IMR-90 (cell line): ENCODE data around the gene CPEB3. TPM values are rescaled to one million over a fixed set of nuclear protein-coding genes. Genes with fewer than 3 reads are reported as not detected.

Experiments
- ATAC-seq: fragments of 200-7000 bp; cut with Tn5 transposase; 2 replicates; pipeline ENCODE4 v1.9.1; 2020; ENCODE audit warnings: low read depth, mild to moderate bottlenecking, moderate library complexity
- BruUV-seq: library from RNA; stranded (reverse); fragments of 400-500 nt; replicated peaks from 2 replicates; lab custom pipeline; 2021; lab: Mats Ljungman, UMichigan
- CTCF ChIA-PET: fragments of 300-600 bp; formaldehyde crosslinking; extraction: SDS; loops from one replicate; lab custom pipeline; 2021; ENCODE audit warnings: antibody characterized with exemption; lab: Yijun Ruan, JAX
- POLR2A ChIA-PET: fragments of 300-600 bp; sonication (Branson Sonifier 250); formaldehyde crosslinking; loops from one replicate; lab custom pipeline; 2022; ENCODE audit warnings: antibody characterized with exemption; ENCODE audit not compliant: unreplicated experiment; lab: Charles Lee
- DNase-seq: peaks from one replicate; pipeline ENCODE4 v3.0.0; 2013
- H2AFZ ChIP-seq: replicated peaks from 2 replicates; pipeline ENCODE3; 2013; ENCODE audit warnings: low read length, mild to moderate bottlenecking; ENCODE audit not compliant: poor library complexity
- H2AK5ac ChIP-seq: 2 replicates; pipeline ENCODE4 v1.6.1; 2013; ENCODE audit warnings: low read depth, low read length, inconsistent platforms
- H2AK9ac ChIP-seq: replicated peaks from 2 replicates; pipeline ENCODE3; 2013; ENCODE audit warnings: mild to moderate bottlenecking, low read depth, low read length, moderate library complexity; ENCODE audit not compliant: poor library complexity
- H2BK120ac ChIP-seq: 2 replicates; pipeline ENCODE4 v1.6.1; 2013; ENCODE audit warnings: low read depth, low read length, inconsistent platforms
- H2BK15ac ChIP-seq: 3 replicates; pipeline ENCODE4 v1.6.1; 2013; ENCODE audit warnings: low read depth, low read length, inconsistent platforms
- H2BK20ac ChIP-seq: 2 replicates; pipeline ENCODE4 v1.6.1; 2013; ENCODE audit warnings: low read depth, mild to moderate bottlenecking, inconsistent platforms, low read length, moderate library complexity
- H2BK5ac ChIP-seq: 2 replicates; pipeline ENCODE4 v1.6.1; 2013; ENCODE audit warnings: mild to moderate bottlenecking, low read depth, low read length, inconsistent platforms; ENCODE audit not compliant: poor library complexity, severe bottlenecking
- H3K14ac ChIP-seq: replicated peaks from 2 replicates; pipeline ENCODE4 v1.6.1; 2013; ENCODE audit warnings: low read depth, low read length, inconsistent platforms
- H3K18ac ChIP-seq: 2 replicates; pipeline ENCODE4 v1.6.1; 2013; ENCODE audit warnings: low read depth, low read length, control low read depth
- H3K23ac ChIP-seq: 2 replicates; pipeline ENCODE4 v1.6.1; 2013; ENCODE audit warnings: low read depth, low read length, inconsistent platforms
- H3K27ac ChIP-seq: 2 replicates; pipeline ENCODE4 v1.5.1; 2013; ENCODE audit warnings: mild to moderate bottlenecking, control low read depth, low read length; ENCODE audit not compliant: insufficient read depth
- H3K27me3 ChIP-seq: 2 replicates; pipeline ENCODE4 v1.6.1; 2013; ENCODE audit warnings: low read length; ENCODE audit not compliant: control insufficient read depth, insufficient read depth
- H3K36me3 ChIP-seq: 2 replicates; pipeline ENCODE4 v1.6.1; 2013; ENCODE audit warnings: low read length, mixed read lengths; ENCODE audit not compliant: control insufficient read depth, insufficient read depth
- H3K4ac ChIP-seq: 2 replicates; pipeline ENCODE4 v1.6.1; 2013; ENCODE audit warnings: low read depth, low read length, inconsistent platforms
- H3K4me1 ChIP-seq: 2 replicates; pipeline ENCODE4 v1.6.1; 2013; ENCODE audit warnings: low read length, mixed read lengths; ENCODE audit not compliant: control insufficient read depth, insufficient read depth
- H3K4me2 ChIP-seq: 2 replicates; pipeline ENCODE4 v1.6.1; 2013; ENCODE audit warnings: low read depth, mild to moderate bottlenecking, control low read depth, low read length, moderate library complexity
- H3K4me3 ChIP-seq: 2 replicates; pipeline ENCODE4 v1.5.1; 2013; ENCODE audit warnings: low read depth, mild to moderate bottlenecking, control low read depth, low read length, moderate library complexity; ENCODE audit not compliant: insufficient read depth
- H3K56ac ChIP-seq: 2 replicates; pipeline ENCODE4 v1.6.1; 2013; ENCODE audit warnings: low read length, inconsistent platforms; ENCODE audit not compliant: insufficient read depth; ENCODE audit errors: extremely low read depth
- H3K79me1 ChIP-seq, 2 experiments: 2 replicates each; pipeline ENCODE4 v1.6.1; 2013; ENCODE audit warnings: low read length in 2 of 2, inconsistent platforms in 1 of 2, low read depth in 1 of 2
- H3K9ac ChIP-seq: 2 replicates; pipeline ENCODE4 v1.6.1; 2013; ENCODE audit warnings: low read depth, low read length, control low read depth
- H3K9me1 ChIP-seq: 2 replicates; pipeline ENCODE4 v1.6.1; 2013; ENCODE audit warnings: low read length, inconsistent platforms; ENCODE audit not compliant: insufficient read depth
- H3K9me3 ChIP-seq: 2 replicates; pipeline ENCODE4 v1.6.1; 2013; ENCODE audit warnings: low read length; ENCODE audit not compliant: control insufficient read depth, insufficient read depth
- H4K20me1 ChIP-seq: 2 replicates; pipeline ENCODE4 v1.6.1; 2013; ENCODE audit warnings: low read length, inconsistent platforms; ENCODE audit not compliant: insufficient read depth
- H4K5ac ChIP-seq: 2 replicates; pipeline ENCODE4 v1.6.1; 2013; ENCODE audit warnings: mild to moderate bottlenecking, low read depth, low read length, control low read depth
- H4K8ac ChIP-seq, 2 experiments: 2 replicates each; pipeline ENCODE4 v1.6.1; 2013; ENCODE audit warnings: low read depth in 2 of 2, low read length in 2 of 2, control low read depth in 1 of 2, inconsistent platforms in 1 of 2
- H4K91ac ChIP-seq: 2 replicates; pipeline ENCODE4 v1.6.1; 2013; ENCODE audit warnings: low read depth, low read length, inconsistent platforms; ENCODE audit not compliant: insufficient read depth
- ELK1 ChIP-seq: fragments of 150-350 bp; IDR thresholded peaks from 2 replicates; pipeline ENCODE4 v1.6.1; 2016; ENCODE audit warnings: low read depth, mild to moderate bottlenecking, low read length, moderate library complexity, borderline replicate concordance
- USF2 ChIP-seq: fragments of 150-350 bp; IDR thresholded peaks from 2 replicates; pipeline ENCODE4 v1.6.1; 2017; ENCODE audit warnings: mild to moderate bottlenecking, antibody characterized with exemption, low read length, low read depth
- WGBS, 2 experiments: methylation state at CpG; one replicate each; pipeline versions ENCODE4 v1.1.5 to v1.1.7; 2013; ENCODE audit warnings: missing lambda C conversion rate in 2 of 2; ENCODE audit not compliant: insufficient read length in 1 of 2; ENCODE audit errors: extremely low coverage in 2 of 2; 5-methylcytosine and 5-hydroxymethylcytosine counted together
- dilution Hi-C: fragments of 300-500 bp; cut with HindIII; formaldehyde crosslinking; loops from one replicate; pipeline ENCODE4 v1.14.3; 2018; ENCODE audit warnings: low sequenced_read_pairs; ENCODE audit not compliant: unreplicated experiment
- in situ Hi-C: fragments of 300-500 bp; cut with MboI; formaldehyde crosslinking; loops from 3 replicates; pipeline ENCODE4 v1.14.3; 2019; ENCODE audit warnings: low sequenced_read_pairs, inconsistent platforms, mixed read lengths
- intact Hi-C: fragments of 100-400 bp; cut with micrococcal nuclease; formaldehyde crosslinking; loops from 2 replicates; pipeline ENCODE4 v1.10.0; 2022
- polyA plus RNA-seq, 3 experiments: library from polyadenylated mRNA; depleted of rRNA; stranded (reverse); fragments of >200 nt; gene quantifications; 2 replicates each; pipeline ENCODE4 v1.2.3, GENCODE V29; 2012; ENCODE audit warnings: low replicate concordance in 1 of 3
- total RNA-seq: library from RNA; depleted of rRNA; stranded (reverse); fragments of >200 nt; gene quantifications from 2 replicates; pipeline ENCODE4 v1.2.3, GENCODE V29; 2012

Gene CPEB3
- total and polyA plus RNA-seq, 2 of the 4 experiments (the other 2 are of a cell fraction), result 0.18 to 0.36 TPM

GRCh38 chr10:92263396-92263795 is 27.5 kb downstream of the CPEB3 start:
- H4K8ac ChIP-seq, result no peak overlapping the region
- H4K5ac ChIP-seq, result no peak overlapping the region
- H3K4me3 ChIP-seq, result no peak overlapping the region
- no peak overlapping the region for H3K18ac ChIP-seq
- no peak overlapping the region for H3K23ac ChIP-seq
- no peak overlapping the region for H3K14ac ChIP-seq
- no peak overlapping the region for H3K4me2 ChIP-seq
- ChIA-PET POLR2A (no interaction called here), CTCF (no interaction called here)
- no peak overlapping the region for H2BK120ac ChIP-seq
- no peak overlapping the region for H2BK20ac ChIP-seq
- no peaks in the 10 kb centered on the region for H3K4me1 ChIP-seq
- H3K27ac ChIP-seq, result no peak overlapping the region
- H4K20me1 ChIP-seq, result no peaks in the 10 kb centered on the region
- no peak overlapping the region for H2AFZ ChIP-seq
- H2AK9ac ChIP-seq, result no peak overlapping the region
- no peak for TF ChIP-seq USF2
- TF ChIP-seq ELK1, result no peak
- H3K79me1 ChIP-seq, result no peaks in the 10 kb centered on the region
- H3K56ac ChIP-seq, result no peak overlapping the region
- in situ Hi-C loops (no loop called here), intact Hi-C loops (no loop called here), dilution Hi-C loops (no loop called here)
- ATAC-seq, result no peak
- H2AK5ac ChIP-seq, result no peak overlapping the region
- H3K9me1 ChIP-seq, result no peaks in the 10 kb centered on the region
- H2BK15ac ChIP-seq, result no peak overlapping the region
- no peaks in the 10 kb centered on the region for H3K9me3 ChIP-seq
- no peaks in the 10 kb centered on the region for H3K27me3 ChIP-seq
- H2BK5ac ChIP-seq, result no peak overlapping the region
- no peaks in the 10 kb centered on the region for H3K36me3 ChIP-seq
- WGBS, 2 experiments, result no CpG with 5 or more reads among the region's 2 CpGs
- no peak for DNase-seq
- H3K9ac ChIP-seq, result no peak overlapping the region
- no TSS peak for BruUV-seq
- H3K4ac ChIP-seq, result no peak overlapping the region
- no peak overlapping the region for H4K91ac ChIP-seq
